ENCODE measurements around the gene ARHGEF2. TPM values are rescaled to one million over a fixed set of nuclear protein-coding genes. Genes with fewer than 3 reads are reported as not detected.

ARHGEF2 gene
- total RNA-seq, 1 donor: 116 TPM

DNA sequence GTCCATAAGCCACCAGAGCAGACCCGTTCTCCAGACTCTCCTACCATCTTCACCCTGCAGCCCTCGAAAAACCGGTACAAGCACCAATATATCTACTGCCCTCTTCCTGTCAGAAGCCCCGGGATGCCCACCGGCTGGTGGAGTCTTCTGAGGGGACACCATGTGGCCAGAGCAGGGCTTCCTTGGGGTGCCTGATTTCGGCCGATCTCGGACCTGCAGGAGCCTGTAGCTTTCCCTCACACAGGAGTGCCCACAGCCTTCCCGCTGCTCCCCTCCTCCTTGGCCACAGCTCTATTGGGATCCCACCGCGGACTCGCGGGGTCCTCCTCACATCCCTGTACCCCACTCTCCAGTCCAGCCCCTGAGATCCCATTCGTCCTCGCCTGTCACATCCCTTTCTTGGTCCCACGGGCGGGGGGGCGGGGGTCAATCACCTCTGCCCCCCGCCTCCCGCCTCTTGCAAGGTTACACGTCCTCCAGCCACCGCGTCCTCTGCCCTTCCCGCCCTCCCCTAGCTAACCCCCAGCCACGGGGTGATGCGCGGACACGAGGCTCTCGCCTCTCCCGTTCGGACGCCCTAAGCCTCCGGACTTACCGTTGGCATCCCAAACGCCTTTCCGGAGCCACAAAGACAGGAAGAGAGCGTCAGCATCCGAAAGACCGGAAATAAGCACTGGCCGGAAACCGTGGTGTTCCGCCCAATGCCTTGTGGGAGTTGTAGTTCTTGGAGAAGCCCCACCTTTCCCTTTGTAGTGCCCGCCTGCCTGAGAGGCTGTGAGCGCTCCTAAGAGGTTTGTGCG is 42.1 kb upstream of the ARHGEF2 start, which contains the start of gene SSR2:
Gene SSR2, minus strand, starts transcription at position 659 of the 800 bp plus-strand sequence. CDS start 784 bp downstream, outside the sequence.
- TF ChIP-seq, protein P1, sequence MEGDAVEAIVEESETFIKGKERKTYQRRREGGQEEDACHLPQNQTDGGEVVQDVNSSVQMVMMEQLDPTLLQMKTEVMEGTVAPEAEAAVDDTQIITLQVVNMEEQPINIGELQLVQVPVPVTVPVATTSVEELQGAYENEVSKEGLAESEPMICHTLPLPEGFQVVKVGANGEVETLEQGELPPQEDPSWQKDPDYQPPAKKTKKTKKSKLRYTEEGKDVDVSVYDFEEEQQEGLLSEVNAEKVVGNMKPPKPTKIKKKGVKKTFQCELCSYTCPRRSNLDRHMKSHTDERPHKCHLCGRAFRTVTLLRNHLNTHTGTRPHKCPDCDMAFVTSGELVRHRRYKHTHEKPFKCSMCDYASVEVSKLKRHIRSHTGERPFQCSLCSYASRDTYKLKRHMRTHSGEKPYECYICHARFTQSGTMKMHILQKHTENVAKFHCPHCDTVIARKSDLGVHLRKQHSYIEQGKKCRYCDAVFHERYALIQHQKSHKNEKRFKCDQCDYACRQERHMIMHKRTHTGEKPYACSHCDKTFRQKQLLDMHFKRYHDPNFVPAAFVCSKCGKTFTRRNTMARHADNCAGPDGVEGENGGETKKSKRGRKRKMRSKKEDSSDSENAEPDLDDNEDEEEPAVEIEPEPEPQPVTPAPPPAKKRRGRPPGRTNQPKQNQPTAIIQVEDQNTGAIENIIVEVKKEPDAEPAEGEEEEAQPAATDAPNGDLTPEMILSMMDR (IDR thresholded peaks at IDR 0.05; ENCODE audit: insufficient read depth, low read length): no peak
- H3K4me3 ChIP-seq (ENCODE audit: low read depth, low read length): peak within 1 kb of the TSS; percentile 91
- DNase-seq (ENCODE audit: low read depth): peak; percentile 92

DNA sequence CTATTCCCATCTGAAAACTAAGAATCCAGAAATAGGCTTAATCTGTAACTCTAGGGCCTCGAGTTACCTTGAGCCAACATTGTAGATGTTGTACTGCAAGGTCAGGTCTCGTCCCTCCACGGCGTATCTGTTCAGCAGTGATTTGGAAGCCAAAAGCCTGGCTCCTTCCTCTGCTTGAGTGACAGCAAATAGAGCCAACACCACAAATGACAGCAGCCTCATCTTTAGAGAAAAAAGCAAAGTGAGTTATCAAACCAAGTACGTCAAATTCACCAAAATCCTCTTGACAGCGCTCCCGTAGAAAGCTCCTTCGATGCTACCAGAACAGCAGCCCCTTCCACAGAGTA is 41.6 kb upstream of the ARHGEF2 start:
- TF ChIP-seq, protein P1 (IDR thresholded peaks at IDR 0.05; ENCODE audit: insufficient read depth, low read length): no peak
- H3K4me3 ChIP-seq (ENCODE audit: low read depth, low read length): peak overlapping the region; percentile 91
- DNase-seq (ENCODE audit: low read depth): no peak

DNA sequence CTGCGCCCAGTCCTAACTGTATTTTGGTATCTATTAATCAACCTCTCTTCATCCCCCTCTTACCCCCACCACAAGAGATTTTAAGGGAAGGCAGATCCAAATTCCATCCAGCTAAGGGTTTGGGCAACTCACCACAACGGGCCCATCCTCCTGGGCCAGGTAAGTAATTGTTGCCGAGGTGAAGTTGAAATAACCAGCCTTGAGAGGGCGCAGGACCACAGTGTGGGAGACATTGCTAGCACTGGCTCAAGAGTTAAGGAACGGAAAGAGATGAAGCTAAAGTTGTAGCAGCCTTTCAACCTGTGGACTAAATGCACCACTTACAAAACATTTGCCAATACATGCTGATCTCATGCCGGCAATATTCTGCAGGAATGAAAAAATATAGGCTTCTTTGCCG is 36.5 kb upstream of the ARHGEF2 start:
- no peak overlapping the region for H3K4me3 ChIP-seq (ENCODE audit: low read depth, low read length)
- TF ChIP-seq, protein P1 (IDR thresholded peaks at IDR 0.05; ENCODE audit: insufficient read depth, low read length): no peak
- no peak for DNase-seq (ENCODE audit: low read depth)

DNA sequence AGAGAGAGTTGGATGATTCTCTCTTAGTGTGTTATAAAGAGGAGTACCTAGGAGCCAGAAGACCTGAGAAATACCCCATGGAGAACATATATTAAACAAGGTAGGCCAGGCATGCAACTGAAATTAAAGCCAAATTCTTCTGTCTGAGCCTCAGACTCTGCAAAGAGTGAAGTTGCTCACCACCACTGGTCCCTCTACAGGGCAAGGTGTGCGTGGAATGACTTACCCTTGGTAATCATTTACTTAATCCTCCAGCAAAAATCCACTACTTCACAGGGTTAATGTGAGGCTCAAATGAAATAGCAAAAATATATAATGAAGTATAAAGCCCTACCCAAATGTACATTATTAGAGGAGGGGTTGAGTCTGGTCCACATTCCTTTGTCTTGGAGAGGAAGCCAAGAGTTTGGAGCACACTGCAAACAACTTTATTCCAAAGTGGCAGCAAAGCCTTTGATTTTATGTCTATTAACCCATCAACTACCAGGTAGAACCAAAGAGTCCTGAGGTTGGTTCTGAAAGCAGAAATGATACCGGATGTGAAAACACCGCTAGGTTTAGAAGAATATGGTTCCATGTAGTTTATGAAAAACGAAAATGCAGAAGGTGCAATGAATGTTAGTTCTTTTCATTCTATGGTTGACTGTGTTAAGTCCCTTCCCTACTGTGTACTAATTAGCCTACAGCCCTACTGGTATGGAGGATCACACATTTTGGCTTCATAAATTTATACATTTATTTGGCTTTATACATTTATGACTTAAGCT is 33.9 kb upstream of the ARHGEF2 start:
- DNase-seq (ENCODE audit: low read depth): no peak
- no peak overlapping the region for H3K4me3 ChIP-seq (ENCODE audit: low read depth, low read length)
- TF ChIP-seq, protein P1 (IDR thresholded peaks at IDR 0.05; ENCODE audit: insufficient read depth, low read length): no peak

DNA sequence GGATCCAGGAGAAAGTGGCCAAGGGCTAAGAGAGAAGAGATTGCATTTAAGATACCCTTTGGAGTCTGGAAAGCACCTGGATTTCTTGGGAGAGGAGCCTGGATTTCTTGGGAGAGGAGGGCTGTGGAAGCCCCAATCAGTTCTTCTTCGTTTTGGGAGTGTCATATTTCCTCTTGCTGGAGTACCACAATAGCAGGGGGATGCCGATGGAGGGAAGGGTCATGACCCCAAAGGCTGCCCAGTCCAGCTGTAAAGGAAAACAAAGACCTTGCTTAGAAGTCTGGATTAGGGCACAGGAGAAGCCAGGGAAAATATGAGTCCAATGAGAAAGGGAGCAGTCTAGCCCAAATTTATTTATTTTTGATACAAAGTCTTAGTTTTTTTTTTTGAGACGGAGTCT is 31.1 kb upstream of the ARHGEF2 start:
- TF ChIP-seq, protein P1 (IDR thresholded peaks at IDR 0.05; ENCODE audit: insufficient read depth, low read length): no peak
- H3K4me3 ChIP-seq (ENCODE audit: low read depth, low read length): no peak overlapping the region
- DNase-seq (ENCODE audit: low read depth): no peak

DNA sequence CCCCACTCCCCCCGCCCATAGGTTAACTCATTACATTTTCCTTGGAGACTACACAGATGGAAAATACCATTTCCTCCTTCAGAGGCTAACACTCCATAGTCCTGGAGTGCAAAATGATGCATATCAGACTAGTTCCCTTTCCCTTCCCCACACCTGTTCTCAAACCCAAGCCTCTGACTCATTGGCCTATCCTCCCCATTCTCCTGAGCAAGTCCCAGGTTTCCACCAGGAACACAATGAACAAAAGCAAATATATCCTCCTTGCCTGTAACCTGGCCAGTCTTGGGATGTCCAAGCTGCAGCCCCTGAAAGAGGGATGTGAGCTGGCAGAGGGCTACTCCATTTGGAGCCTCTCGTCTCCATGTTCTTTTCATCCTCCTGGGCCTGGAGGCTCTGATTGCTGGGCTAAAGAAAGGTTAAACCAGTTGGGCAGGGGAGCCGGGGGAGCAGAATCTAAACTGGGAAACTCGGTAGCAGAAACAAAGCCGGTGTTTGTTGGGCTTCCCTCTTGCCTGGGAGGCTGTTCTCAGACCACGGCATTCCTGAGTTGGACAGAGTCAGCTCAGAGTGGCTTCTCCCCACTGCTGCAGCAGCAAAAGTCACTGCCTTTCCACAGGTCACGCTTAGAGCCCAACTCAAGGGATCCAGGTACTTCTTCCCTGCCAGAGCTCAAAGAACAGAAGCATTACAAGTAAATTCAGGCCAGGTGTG is 28.5 kb upstream of the ARHGEF2 start:
- DNase-seq (ENCODE audit: low read depth): no peak
- H3K4me3 ChIP-seq (ENCODE audit: low read depth, low read length): no peak overlapping the region
- TF ChIP-seq, protein P1 (IDR thresholded peaks at IDR 0.05; ENCODE audit: insufficient read depth, low read length): no peak

Data from fibroblast of the aortic adventitia (primary cell).